T-helper 1 cell treated with Interleukin-12 subunit alpha and Interleukin-12 subunit beta and Interleukin-4 antibody, amounts not matched to agents 30 ng/mL and 1 ng/mL, for 36 hours (primary cell): ENCODE data around the gene GARS1. TPM values are rescaled to one million over a fixed set of nuclear protein-coding genes. Genes with fewer than 3 reads are reported as not detected.
"Not testable (repeated sequence)": the region's sequence is repeated elsewhere in the genome, so short reads cannot be mapped to it uniquely, and the experiment has no call there.

Experiments used
- intact Hi-C: fragments of 100-400 bp; cut with micrococcal nuclease; formaldehyde crosslinking; loops from one replicate; pipeline ENCODE4 v1.15.1; 2024
- total RNA-seq: library from RNA; stranded (reverse); gene quantifications from 2 replicates; pipeline ENCODE4 v1.2.3, GENCODE V29; 2022

Gene GARS1
- total RNA-seq, 1 donor from 2014 or later, result 158 TPM

- intact Hi-C loops, result loop anchor here (2.0 kb wide), 1 partner anchor 123 kb away; no protein-coding TSS in a partner anchor
Observed at GRCh38 chr7:30618080-30618676, 23.5 kb downstream of the GARS1 start.

GRCh38 chr7:30618961-30619360 lies 24.3 kb downstream of the GARS1 start:
- intact Hi-C loops, result loop anchor here (2.0 kb wide), 1 partner anchor 122 kb away; no protein-coding TSS in a partner anchor

GRCh38 chr7:30625283-30625682 lies 30.6 kb downstream of the GARS1 start:
- intact Hi-C loops, result no loop called here

GRCh38 chr7:30627026-30627425 lies 32.3 kb downstream of the GARS1 start:
- intact Hi-C loops, result no loop called here

GRCh38 chr7:30630986-30631385 lies 36.3 kb downstream of the GARS1 start:
- intact Hi-C loops, result no loop called here

GRCh38 chr7:30633223-30633622 lies 38.5 kb downstream of the GARS1 start:
- intact Hi-C loops, result no loop called here

GRCh38 chr7:30634193-30634626 lies 39.5 kb downstream of the GARS1 start:
- intact Hi-C loops, result no loop called here

- intact Hi-C loops, result no loop called here
Observed at GRCh38 chr7:30634634-30635201, 40.0 kb downstream of the GARS1 start.

GRCh38 chr7:30635798-30636197 lies 41.1 kb downstream of the GARS1 start:
- intact Hi-C loops, result no loop called here

GRCh38 chr7:30642322-30642721 lies 47.6 kb downstream of the GARS1 start:
- intact Hi-C loops, result not testable (repeated sequence)

- intact Hi-C loops, result no loop called here
Observed at GRCh38 chr7:30642789-30643188, 48.1 kb downstream of the GARS1 start.

GRCh38 chr7:30644286-30644955 lies 49.7 kb downstream of the GARS1 start:
- intact Hi-C loops, result no loop called here

GRCh38 chr7:30645661-30646060 lies 51.0 kb downstream of the GARS1 start:
- intact Hi-C loops, result no loop called here

- intact Hi-C loops, result no loop called here
Observed at GRCh38 chr7:30646154-30646553, 51.5 kb downstream of the GARS1 start.

- intact Hi-C loops, result no loop called here
Observed at GRCh38 chr7:30647589-30648364, 53.1 kb downstream of the GARS1 start.

GRCh38 chr7:30648744-30649540 lies 54.3 kb downstream of the GARS1 start:
- intact Hi-C loops, result no loop called here

- intact Hi-C loops, result no loop called here
Observed at GRCh38 chr7:30649717-30650420, 55.2 kb downstream of the GARS1 start.

GRCh38 chr7:30650421-30650808 lies 55.7 kb downstream of the GARS1 start:
- intact Hi-C loops, result no loop called here

GRCh38 chr7:30652132-30652531 lies 57.5 kb downstream of the GARS1 start:
- intact Hi-C loops, result no loop called here
